GM12864 (cell line): Measurements from ENCODE around the gene RALY.
A peak's percentile ranks its signal among the peaks of the same experiment; 100 is the strongest.

ENCODE experiments used
- DNase-seq: peaks from one replicate; pipeline ENCODE4 v3.0.0-alpha.2; 2011; ENCODE audit warnings: low read depth
- H3K4me3 ChIP-seq: 2 replicates; pipeline ENCODE4 v1.5.1; 2011; ENCODE audit warnings: mild to moderate bottlenecking, low read depth, low read length, control low read depth
- CTCF ChIP-seq: IDR thresholded peaks from 2 replicates; pipeline ENCODE4 v1.5.1; 2011; ENCODE audit warnings: low read depth, mild to moderate bottlenecking, moderate library complexity, low read length, control low read depth, inconsistent platforms; ENCODE audit errors: missing control alignments

RALY gene

GRCh38 chr20:34099675-34100074 is 106.0 kb downstream of the RALY start:
- no peak for DNase-seq
- no peak for TF ChIP-seq CTCF
- H3K4me3 ChIP-seq = no peak overlapping the region

- H3K4me3 ChIP-seq = no peak overlapping the region
- TF ChIP-seq CTCF = no peak
- DNase-seq = no peak
Measured at GRCh38 chr20:34100576-34100975, 106.9 kb downstream of the RALY start.

- no peak for TF ChIP-seq CTCF
- no peak for DNase-seq
- H3K4me3 ChIP-seq = no peak overlapping the region
Measured at GRCh38 chr20:34102342-34102741, 108.6 kb downstream of the RALY start.

GRCh38 chr20:34104059-34104458 is 110.3 kb downstream of the RALY start:
- no peak overlapping the region for H3K4me3 ChIP-seq
- no peak for DNase-seq

GRCh38 chr20:34105978-34106675 is 112.4 kb downstream of the RALY start:
- TF ChIP-seq CTCF = no peak
- DNase-seq = no peak
- H3K4me3 ChIP-seq = no peak overlapping the region

More at GRCh38 chr20:34104059-34104458, 110.3 kb downstream of the RALY start:
- TF ChIP-seq CTCF = no peak

- DNase-seq = no peak
- no peak for TF ChIP-seq CTCF
- H3K4me3 ChIP-seq = no peak overlapping the region
Measured at GRCh38 chr20:34108616-34109174, 115.0 kb downstream of the RALY start.

GRCh38 chr20:34109442-34109841 is 115.7 kb downstream of the RALY start:
- DNase-seq = no peak
- no peak for TF ChIP-seq CTCF
- peak overlapping the region; percentile 6; the same call in 1 of the 2 replicates for H3K4me3 ChIP-seq
